Adrenal gland (tissue), 12 donors: Measurements from ENCODE around the gene SYT13. TPM values are rescaled to one million over a fixed set of nuclear protein-coding genes. Genes with fewer than 3 reads are reported as not detected.
A peak's percentile ranks its signal among the peaks of the same experiment; 100 is the strongest.

Experiments used
- DNase-seq, 7 donors: peaks; one replicate each; pipeline ENCODE4 v3.0.0-alpha.2; 2019 to 2020
- H3K27ac ChIP-seq, 5 donors: fragments of 200-600 bp; sonication (generic) in 4 of 5; 1 replicate in 3 of 5; 2 replicates in 2 of 5; pipeline versions ENCODE4 v1.5.1 to v1.8.0; 2016 to 2020; ENCODE audit warnings: mild to moderate bottlenecking in 1 of 5
- H3K27me3 ChIP-seq: fragments of 200-600 bp; 2 replicates; pipeline ENCODE4 v1.8.0; 2021
- H3K36me3 ChIP-seq, 2 donors: fragments of 200-600 bp; replicated peaks in 1 of 2; 1 replicate in 1 of 2; 2 replicates in 1 of 2; pipeline versions ENCODE4 v1.5.1 to v1.8.0; 2018 to 2022
- H3K4me1 ChIP-seq, 2 donors: fragments of 200-600 bp; replicated peaks in 1 of 2; 1 replicate in 1 of 2; 2 replicates in 1 of 2; pipeline versions ENCODE4 v1.5.1 to v1.8.0; 2018 to 2021
- H3K4me3 ChIP-seq, 4 donors: fragments of 200-600 bp; sonication (generic) in 3 of 4; one replicate each; pipeline ENCODE4 v1.5.1; 2016 to 2018
- H3K9me3 ChIP-seq, 3 donors: fragments of 200-600 bp; sonication (generic) in 1 of 3; replicated peaks in 1 of 3; 1 replicate in 2 of 3; 2 replicates in 1 of 3; pipeline versions ENCODE4 v1.5.1 to v1.8.0; 2016 to 2021
- CTCF ChIP-seq, 6 experiments: fragments of 450-650 bp in 4 of 6; fragments of 200-600 bp in 2 of 6; sonication (generic) in 1 of 6; IDR thresholded peaks; 1 replicate in 5 of 6; 2 replicates in 1 of 6; pipeline versions ENCODE4 v1.5.1 to v1.8.0; 2016 to 2021; ENCODE audit warnings: antibody characterized with exemption in 6 of 6, mild to moderate bottlenecking in 2 of 6, moderate library complexity in 1 of 6
- POLR2A ChIP-seq, 2 donors: fragments of 450-650 bp; IDR thresholded peaks; one replicate each; pipeline ENCODE4 v1.6.1; 2017; ENCODE audit warnings: antibody characterized with exemption in 2 of 2, mild to moderate bottlenecking in 2 of 2, moderate library complexity in 1 of 2
- WGBS, 4 donors: extraction: QIAGEN DNeasy Blood & Tissue Kit in 2 of 4; methylation state at CpG; one replicate each; pipeline versions ENCODE4 v1.1.5 to v1.1.7; 2013 to 2017; 5-methylcytosine and 5-hydroxymethylcytosine counted together
- intact Hi-C, 2 donors: fragments of 100-400 bp; cut with DNase I; formaldehyde crosslinking; loops; one replicate each; pipeline versions ENCODE4 v1.14.1 to v1.15.0; 2022 to 2023
- polyA plus RNA-seq, 3 donors: library from polyadenylated mRNA; stranded (reverse); fragments of 200-250 nt in 2 of 3; fragments of 350-450 nt in 1 of 3; fragmentation: Illumina TruSeq in 1 of 3; extraction: RNeasy Lipid Tissue Mini Kit (QIAGEN cat#74804) in 1 of 3; gene quantifications; one replicate each; pipeline ENCODE4 v1.2.3, GENCODE V29; 2013 to 2014
- total RNA-seq, 9 donors: library from RNA; depleted of rRNA in 4 of 9; stranded (reverse); fragments of >200 nt in 4 of 9; fragments of 120-200 nt in 1 of 9; fragmentation: NEBNext Ultra II Directional in 1 of 9; extraction: Animal tissue kit (Norgen Biotek cat#: 25700) in 1 of 9; gene quantifications; one replicate each; pipeline versions ENCODE4 v1.1.0 to v1.2.4, GENCODE V29; 2013 to 2023
- donor health status: healthy with polysubstance abuse.
- donor health status: Bipolar disorder and iron deficiency.
- donor health status: DM: yes; HTN: yes; CAD: no.
- donor health status: DM: no; HTN: no; CAD: no.
- donor health status: DM: no; HTN: no; CAD: no.
- donor health status: DM: yes; HTN: yes; CAD: no.

The SYT13 gene
- total and polyA plus RNA-seq, 12 donors, result 0.50 to 6.6 (median 2.7) TPM; not detected in 4

- Histone ChIP-seq H3K27me3 (no peaks in the 10 kb centered on the region), H3K4me1 (peaks cover 0 to 2% of the 10 kb centered on the region in 2 donors), H3K4me3 (no peak overlapping the region), H3K27ac (no peak overlapping the region), H3K9me3 (no peaks in the 10 kb centered on the region), H3K36me3 (no peaks in the 10 kb centered on the region)
- TF ChIP-seq POLR2A (IDR thresholded peaks at IDR 0.05), result no peak
- TF ChIP-seq CTCF (IDR thresholded peaks at IDR 0.05), result no peak
- intact Hi-C loops, result no loop called here
- no peak for DNase-seq
- 75 to 84% (median 77%) methylated on average over 4 of the region's 4 CpGs for WGBS, 4 donors
Observed at GRCh38 chr11:45262900-45263299, 23.2 kb downstream of the SYT13 start.

DNA sequence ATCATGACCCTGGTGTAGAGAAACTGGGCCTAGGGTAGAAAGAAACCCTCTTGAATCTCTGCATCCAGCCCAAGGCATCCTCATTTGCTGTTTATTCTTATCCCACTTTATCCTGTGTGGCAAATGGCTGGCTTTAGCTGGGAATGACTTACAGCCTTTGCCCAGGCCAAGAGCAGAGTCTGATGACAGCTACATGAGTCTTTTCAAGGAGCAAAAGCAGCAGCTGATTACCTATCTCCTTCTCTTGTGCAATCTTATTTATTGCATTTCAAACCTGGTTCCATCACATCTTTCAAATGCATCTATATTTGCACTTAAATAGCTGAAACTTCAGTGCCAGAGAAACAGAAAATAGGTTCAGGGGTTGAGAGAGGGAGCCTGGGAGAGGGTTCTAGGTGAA is 26.1 kb downstream of the SYT13 start:
- Histone ChIP-seq H3K4me1 (peaks cover 0 to 2% of the 10 kb centered on the region in 2 donors), H3K36me3 (no peaks in the 10 kb centered on the region), H3K9me3 (no peaks in the 10 kb centered on the region), H3K27me3 (no peaks in the 10 kb centered on the region), H3K27ac (no peak overlapping the region), H3K4me3 (no peak overlapping the region)
- intact Hi-C loops, result no loop called here
- TF ChIP-seq CTCF (IDR thresholded peaks at IDR 0.05) (no peak), POLR2A (IDR thresholded peaks at IDR 0.05) (no peak)
- DNase-seq, result no peak

DNA sequence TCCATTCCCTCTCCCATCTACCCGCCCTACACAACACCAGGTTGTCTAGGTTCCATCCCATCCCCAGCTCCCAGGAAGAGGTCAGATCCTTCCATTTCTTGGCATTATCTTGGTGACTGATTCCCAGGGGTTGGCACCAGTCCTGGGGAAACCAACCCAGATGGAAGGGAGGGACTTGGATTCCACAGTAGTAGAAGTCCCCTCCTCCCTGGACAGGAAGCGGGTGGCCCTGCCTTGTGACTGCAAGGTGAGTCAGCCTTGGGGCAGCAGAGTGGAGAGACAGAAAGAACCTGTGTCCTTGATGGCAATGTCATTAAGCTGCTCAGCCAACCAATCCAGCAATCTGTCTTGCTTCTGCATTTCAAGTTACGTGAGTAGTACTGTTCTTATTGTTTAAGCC is 26.5 kb downstream of the SYT13 start:
- Histone ChIP-seq H3K4me1 (peaks cover 0 to 2% of the 10 kb centered on the region in 2 donors), H3K9me3 (no peaks in the 10 kb centered on the region), H3K27me3 (no peaks in the 10 kb centered on the region), H3K27ac (peak overlapping the region in 1 of 5 donors; percentile 5), H3K36me3 (no peaks in the 10 kb centered on the region), H3K4me3 (no peak overlapping the region)
- peak in 6 of 7 donors; percentile 30 to 90 (median 74) for DNase-seq
- intact Hi-C loops, result no loop called here
- 63 to 70% (median 65%) methylated on average over 2 to 3 of the region's 3 CpGs for WGBS, 4 donors
- TF ChIP-seq POLR2A (IDR thresholded peaks at IDR 0.05) (no peak), CTCF (IDR thresholded peaks at IDR 0.05) (no peak)

- peak overlapping the region in 1 of 5 donors; percentile 5 for H3K27ac ChIP-seq
- H3K9me3 ChIP-seq, result no peaks in the 10 kb centered on the region
- H3K36me3 ChIP-seq, result no peaks in the 10 kb centered on the region
- H3K4me3 ChIP-seq, result no peak overlapping the region
- no peak for TF ChIP-seq CTCF (IDR thresholded peaks at IDR 0.05)
- TF ChIP-seq POLR2A (IDR thresholded peaks at IDR 0.05), result no peak
- WGBS, 4 donors, result 43 to 59% (median 50%) methylated on average over 4 of the region's 4 CpGs
- intact Hi-C loops, result no loop called here
- DNase-seq, result no peak
- H3K4me1 ChIP-seq, result peaks cover 0 to 2% of the 10 kb centered on the region in 2 donors
- no peaks in the 10 kb centered on the region for H3K27me3 ChIP-seq
Observed at GRCh38 chr11:45258982-45259530, 27.1 kb downstream of the SYT13 start.
